Measurements from ENCODE around the gene EMC8. TPM values are rescaled to one million over a fixed set of nuclear protein-coding genes. Genes with fewer than 3 reads are reported as not detected.

Gene EMC8
- total RNA-seq, 1 experiment from 2014 or later = 62.7 TPM

DNA sequence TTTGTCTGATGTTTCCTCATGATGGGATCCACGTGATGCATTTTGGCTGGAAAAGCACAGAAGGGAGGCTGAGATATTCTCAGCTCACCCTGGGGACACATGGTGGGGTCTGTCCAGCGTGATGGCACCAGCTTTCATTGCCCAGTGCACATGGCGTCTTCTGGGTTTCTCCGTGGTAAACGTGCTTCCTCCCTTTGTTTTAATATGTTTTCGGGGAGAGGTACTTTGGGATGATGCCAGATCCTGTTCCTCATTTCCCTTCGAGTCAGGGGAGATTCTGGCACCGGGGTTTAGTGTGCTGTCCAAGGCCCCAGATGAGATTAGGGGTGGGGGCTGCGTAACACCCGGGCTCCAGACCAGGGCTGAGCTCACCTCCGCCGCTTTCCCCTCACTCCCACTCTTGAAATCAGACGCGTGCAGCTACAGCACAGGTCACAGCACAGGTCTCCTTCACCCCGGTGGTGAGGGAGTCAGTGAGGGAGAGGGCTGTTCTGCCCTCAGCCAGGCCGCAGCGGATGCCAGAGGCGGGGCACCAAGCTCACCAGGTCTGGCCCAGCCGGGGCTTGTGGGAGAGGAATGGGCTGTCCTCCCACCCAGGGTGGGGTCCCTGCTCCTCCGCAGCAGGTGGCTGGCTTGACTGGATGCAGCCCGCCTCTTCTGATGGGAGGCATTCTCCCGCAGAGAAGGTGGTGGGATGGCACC is 34.0 kb upstream of the EMC8 start:
- no peak for TF ChIP-seq EZH2 (IDR thresholded peaks at IDR 0.05; ENCODE audit: borderline replicate concordance, low read depth, low read length, poor library complexity, severe bottlenecking)
- TF ChIP-seq, protein P1, sequence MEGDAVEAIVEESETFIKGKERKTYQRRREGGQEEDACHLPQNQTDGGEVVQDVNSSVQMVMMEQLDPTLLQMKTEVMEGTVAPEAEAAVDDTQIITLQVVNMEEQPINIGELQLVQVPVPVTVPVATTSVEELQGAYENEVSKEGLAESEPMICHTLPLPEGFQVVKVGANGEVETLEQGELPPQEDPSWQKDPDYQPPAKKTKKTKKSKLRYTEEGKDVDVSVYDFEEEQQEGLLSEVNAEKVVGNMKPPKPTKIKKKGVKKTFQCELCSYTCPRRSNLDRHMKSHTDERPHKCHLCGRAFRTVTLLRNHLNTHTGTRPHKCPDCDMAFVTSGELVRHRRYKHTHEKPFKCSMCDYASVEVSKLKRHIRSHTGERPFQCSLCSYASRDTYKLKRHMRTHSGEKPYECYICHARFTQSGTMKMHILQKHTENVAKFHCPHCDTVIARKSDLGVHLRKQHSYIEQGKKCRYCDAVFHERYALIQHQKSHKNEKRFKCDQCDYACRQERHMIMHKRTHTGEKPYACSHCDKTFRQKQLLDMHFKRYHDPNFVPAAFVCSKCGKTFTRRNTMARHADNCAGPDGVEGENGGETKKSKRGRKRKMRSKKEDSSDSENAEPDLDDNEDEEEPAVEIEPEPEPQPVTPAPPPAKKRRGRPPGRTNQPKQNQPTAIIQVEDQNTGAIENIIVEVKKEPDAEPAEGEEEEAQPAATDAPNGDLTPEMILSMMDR (conservative IDR thresholded peaks at IDR 0.05; ENCODE audit: low read depth, low read length) = no peak
- H3K4me3 ChIP-seq (ENCODE audit: low read depth, low read length, poor library complexity, severe bottlenecking) = no peak overlapping the region
- ChIA-PET POLR2A (ENCODE audit: low non-redundant PET) (no interaction called here), CTCF (no interaction called here)
- DNase-seq (ENCODE audit: low spot score) = no peak
- H3K4me1 ChIP-seq (ENCODE audit: insufficient read depth, low read length, poor library complexity, severe bottlenecking) = no peaks in the 10 kb centered on the region
- BruUV-seq (replicated peaks) = no TSS peak
- H3K27me3 ChIP-seq (replicated peaks; ENCODE audit: insufficient read depth, low read depth, low read length, poor library complexity) = peaks cover 60% of the 10 kb centered on the region
- no peaks in the 10 kb centered on the region for H3K9me3 ChIP-seq (ENCODE audit: low read depth, low read length, poor library complexity, severe bottlenecking)
- H3K36me3 ChIP-seq (ENCODE audit: insufficient read depth, low read length, poor library complexity, severe bottlenecking) = no peaks in the 10 kb centered on the region
- no peak overlapping the region for H3K27ac ChIP-seq (ENCODE audit: low read depth, low read length, poor library complexity, severe bottlenecking)
- intact Hi-C loops (cut with micrococcal nuclease; ENCODE audit: unreplicated experiment) = no loop called here

DNA sequence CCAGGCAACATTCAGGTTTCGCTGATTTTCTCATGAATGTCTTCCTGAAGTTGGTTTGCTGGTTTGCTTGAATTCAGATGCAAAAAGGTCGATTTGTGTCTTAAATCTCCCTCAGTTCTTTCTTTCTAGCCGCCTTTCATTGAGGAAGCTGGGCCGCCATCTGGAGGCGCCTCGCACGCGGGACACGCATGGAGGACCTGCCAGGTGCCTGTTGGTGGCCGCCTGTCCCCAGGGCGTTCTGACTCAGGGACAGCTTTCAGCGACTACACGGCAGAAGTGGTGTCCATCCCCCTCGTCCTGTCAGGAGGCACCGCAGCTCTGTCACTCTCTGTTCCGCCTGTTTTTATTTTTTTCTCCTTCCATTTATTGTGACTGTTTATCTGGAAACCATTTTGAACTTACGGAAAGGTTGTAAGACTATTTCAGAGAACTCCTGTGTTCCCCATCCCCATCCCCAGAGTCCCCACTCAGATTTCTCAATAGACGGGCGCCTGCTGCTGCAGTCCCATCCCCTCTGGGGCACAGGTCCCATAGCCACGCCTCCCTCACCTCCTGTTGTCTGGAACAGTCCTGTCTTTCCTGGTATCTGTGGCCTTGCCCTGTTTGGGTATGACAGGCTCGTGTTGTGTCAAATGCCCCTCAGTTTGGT is 33.4 kb upstream of the EMC8 start:
- Histone ChIP-seq H3K27me3 (replicated peaks; ENCODE audit: insufficient read depth, low read depth, low read length, poor library complexity) (peaks cover 61% of the 10 kb centered on the region), H3K4me3 (ENCODE audit: low read depth, low read length, poor library complexity, severe bottlenecking) (no peak overlapping the region), H3K27ac (ENCODE audit: low read depth, low read length, poor library complexity, severe bottlenecking) (no peak overlapping the region), H3K9me3 (ENCODE audit: low read depth, low read length, poor library complexity, severe bottlenecking) (no peaks in the 10 kb centered on the region), H3K36me3 (ENCODE audit: insufficient read depth, low read length, poor library complexity, severe bottlenecking) (no peaks in the 10 kb centered on the region), H3K4me1 (ENCODE audit: insufficient read depth, low read length, poor library complexity, severe bottlenecking) (no peaks in the 10 kb centered on the region)
- no peak for TF ChIP-seq EZH2 (IDR thresholded peaks at IDR 0.05; ENCODE audit: borderline replicate concordance, low read depth, low read length, poor library complexity, severe bottlenecking)
- TF ChIP-seq, protein P1 (conservative IDR thresholded peaks at IDR 0.05; ENCODE audit: low read depth, low read length) = no peak
- intact Hi-C loops (cut with micrococcal nuclease; ENCODE audit: unreplicated experiment) = no loop called here
- ChIA-PET CTCF (no interaction called here), POLR2A (ENCODE audit: low non-redundant PET) (no interaction called here)
- DNase-seq (ENCODE audit: low spot score) = no peak
- no TSS peak for BruUV-seq (replicated peaks)

GRCh38 chr16:85830821-85831220 is 31.5 kb upstream of the EMC8 start:
- BruUV-seq (replicated peaks) = no TSS peak
- H3K9me3 ChIP-seq (ENCODE audit: low read depth, low read length, poor library complexity, severe bottlenecking) = no peaks in the 10 kb centered on the region
- intact Hi-C loops (cut with micrococcal nuclease; ENCODE audit: unreplicated experiment) = no loop called here
- no peak for DNase-seq (ENCODE audit: low spot score)
- no peaks in the 10 kb centered on the region for H3K4me1 ChIP-seq (ENCODE audit: insufficient read depth, low read length, poor library complexity, severe bottlenecking)
- no peak overlapping the region for H3K4me3 ChIP-seq (ENCODE audit: low read depth, low read length, poor library complexity, severe bottlenecking)
- ChIA-PET POLR2A (ENCODE audit: low non-redundant PET) (no interaction called here), CTCF (no interaction called here)
- H3K27me3 ChIP-seq (replicated peaks; ENCODE audit: insufficient read depth, low read depth, low read length, poor library complexity) = peaks cover 50% of the 10 kb centered on the region
- no peaks in the 10 kb centered on the region for H3K36me3 ChIP-seq (ENCODE audit: insufficient read depth, low read length, poor library complexity, severe bottlenecking)
- no peak overlapping the region for H3K27ac ChIP-seq (ENCODE audit: low read depth, low read length, poor library complexity, severe bottlenecking)
- TF ChIP-seq EZH2 (IDR thresholded peaks at IDR 0.05; ENCODE audit: borderline replicate concordance, low read depth, low read length, poor library complexity, severe bottlenecking) = no peak
- TF ChIP-seq, protein P1 (conservative IDR thresholded peaks at IDR 0.05; ENCODE audit: low read depth, low read length) = no peak
